NT2/D1 (cell line): ENCODE measurements around the gene PIANP.
"Not testable (repeated sequence)": the region's sequence is repeated elsewhere in the genome, so short reads cannot be mapped to it uniquely, and the experiment has no call there.

Experiments used
- DNase-seq: peaks from one replicate; pipeline ENCODE4 v3.0.0-alpha.2; 2011; ENCODE audit warnings: low read depth, low spot score
- H3K27me3 ChIP-seq: 2 replicates; pipeline ENCODE4 v1.6.0; 2011; ENCODE audit warnings: mild to moderate bottlenecking; ENCODE audit not compliant: insufficient read length, insufficient read depth
- H3K36me3 ChIP-seq: 2 replicates; pipeline ENCODE4 v1.6.1; 2011; ENCODE audit warnings: mild to moderate bottlenecking, low read length, mixed read lengths; ENCODE audit not compliant: insufficient read depth, insufficient read length
- H3K4me1 ChIP-seq: 2 replicates; pipeline ENCODE4 v1.5.1; 2011; ENCODE audit not compliant: insufficient read depth, insufficient read length
- H3K4me3 ChIP-seq: 2 replicates; pipeline ENCODE4 v1.5.1; 2011; ENCODE audit warnings: low read depth; ENCODE audit not compliant: insufficient read length
- H3K9ac ChIP-seq: 2 replicates; pipeline ENCODE4 v1.6.0; 2011; ENCODE audit warnings: low read depth; ENCODE audit not compliant: insufficient read length
- H3K9me3 ChIP-seq: 2 replicates; pipeline ENCODE4 v1.5.1; 2011; ENCODE audit warnings: mild to moderate bottlenecking, low read length; ENCODE audit not compliant: insufficient read depth
- SUZ12 ChIP-seq: IDR thresholded peaks from 2 replicates; pipeline ENCODE4 v1.6.1; 2011; ENCODE audit not compliant: insufficient read length, insufficient read depth; ENCODE audit errors: extremely low read depth
- YY1 ChIP-seq: IDR thresholded peaks from 2 replicates; pipeline ENCODE4 v1.6.1; 2011; ENCODE audit not compliant: insufficient read length, insufficient read depth
- ZNF274 ChIP-seq: IDR thresholded peaks from 2 replicates; pipeline ENCODE4 v1.6.1; 2011; ENCODE audit warnings: mild to moderate bottlenecking, low read depth, low read length

Gene PIANP

DNA sequence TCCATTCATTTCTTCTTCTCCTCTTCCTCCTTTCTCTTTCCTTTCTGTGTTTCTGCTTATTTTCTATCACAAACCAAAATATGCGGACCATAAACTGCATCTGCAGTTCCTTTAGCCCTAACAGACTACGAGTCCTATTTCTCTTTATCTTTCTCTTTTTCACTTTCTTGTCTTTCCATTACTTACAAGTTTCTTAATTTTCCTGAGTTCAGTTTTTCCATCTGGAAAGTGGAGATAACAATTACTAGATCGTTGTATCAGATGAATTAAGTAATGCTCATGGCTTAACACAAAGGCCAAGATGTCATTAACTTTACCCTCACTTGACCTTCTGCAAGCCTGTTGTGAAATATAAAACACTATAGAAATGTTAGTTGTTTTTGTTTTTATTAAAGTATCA lies 22.2 kb upstream of the PIANP start:
- no peaks in the 10 kb centered on the region for H3K27me3 ChIP-seq
- H3K4me1 ChIP-seq: peaks cover 2% of the 10 kb centered on the region
- H3K36me3 ChIP-seq: peaks cover 20% of the 10 kb centered on the region
- no peaks in the 10 kb centered on the region for H3K9me3 ChIP-seq
- DNase-seq: no peak
- no peak for TF ChIP-seq SUZ12
- H3K4me3 ChIP-seq: peak overlapping the region; percentile 73
- peak overlapping the region; percentile 90 for H3K9ac ChIP-seq

DNA sequence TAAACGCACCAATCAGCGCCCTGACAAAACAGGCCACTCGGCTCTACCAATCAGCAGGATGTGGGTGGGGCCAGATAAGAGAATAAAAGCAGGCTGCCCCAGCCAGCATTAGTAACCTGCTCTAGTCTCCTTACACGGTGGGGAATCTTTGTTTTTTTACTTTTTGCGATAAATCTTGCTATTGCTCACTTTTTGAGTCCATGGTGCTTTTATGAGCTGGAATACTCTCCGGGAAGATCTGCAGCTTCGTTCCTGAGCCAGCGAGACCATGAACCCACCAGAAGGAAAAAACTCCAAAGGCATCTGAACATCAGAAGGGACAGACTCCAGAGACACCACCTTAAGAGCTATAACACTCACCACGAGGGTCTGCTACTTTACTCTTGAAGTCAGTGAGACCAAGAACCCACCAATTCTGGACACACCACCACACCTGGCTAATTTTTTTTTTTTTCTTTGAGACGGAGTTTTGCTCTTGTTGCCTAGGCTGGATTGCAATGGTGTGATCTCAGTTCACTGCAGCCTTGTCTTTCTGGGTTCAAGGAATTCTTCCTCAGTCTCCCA lies 16.3 kb upstream of the PIANP start:
- H3K27me3 ChIP-seq: no peaks in the 10 kb centered on the region
- no peaks in the 10 kb centered on the region for H3K4me1 ChIP-seq
- no peak overlapping the region for H3K4me3 ChIP-seq
- H3K9me3 ChIP-seq: peaks cover 7% of the 10 kb centered on the region; the same call in 1 of the 2 replicates
- DNase-seq: no peak
- no peak overlapping the region for H3K9ac ChIP-seq
- no peaks in the 10 kb centered on the region for H3K36me3 ChIP-seq
- TF ChIP-seq SUZ12 (no peak), YY1 (no peak), ZNF274 (no peak)

DNA sequence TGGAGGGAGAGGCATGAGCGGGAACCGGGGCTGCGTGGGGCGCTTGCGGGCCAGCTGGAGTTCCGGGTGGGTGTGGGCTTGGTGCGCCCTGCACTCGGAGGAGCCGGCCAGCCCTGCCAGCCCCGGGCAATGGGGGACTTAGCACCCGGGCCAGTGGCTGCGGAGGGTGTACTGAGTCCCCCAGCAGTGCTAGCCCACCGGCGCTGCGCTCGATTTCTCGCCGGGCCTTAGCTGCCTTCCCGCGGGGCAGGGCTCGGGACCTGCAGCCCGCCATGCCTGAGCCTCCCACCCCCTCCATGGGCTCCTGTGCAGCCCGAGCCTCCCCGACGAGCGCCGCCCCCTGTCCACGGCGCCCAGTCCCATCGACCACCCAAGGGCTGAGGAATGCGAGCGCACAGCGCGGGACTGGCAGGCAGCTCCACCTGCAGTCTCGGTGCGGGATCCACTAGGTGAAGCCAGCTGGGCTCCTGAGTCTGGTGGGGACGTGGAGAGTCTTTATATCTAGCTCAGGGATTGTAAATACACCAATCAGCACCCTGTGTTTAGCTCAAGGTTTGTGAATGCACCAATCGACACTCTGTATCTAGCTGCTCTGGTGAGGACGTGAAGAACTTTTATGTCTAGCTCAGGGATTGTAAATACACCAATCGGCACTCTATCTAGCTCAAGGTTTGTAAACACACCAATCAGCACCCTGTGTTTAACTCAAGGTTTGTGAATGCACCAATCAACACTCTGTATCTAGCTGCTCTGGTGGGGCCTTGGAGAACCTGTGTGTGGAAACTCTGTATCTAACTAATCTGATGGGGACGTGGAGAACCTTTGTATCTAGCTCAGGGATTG lies 15.6 kb upstream of the PIANP start:
- H3K27me3 ChIP-seq, H3K36me3 ChIP-seq, H3K9me3 ChIP-seq, DNase-seq, H3K4me3 ChIP-seq, H3K9ac ChIP-seq, H3K4me1 ChIP-seq: not testable (repeated sequence)

DNA sequence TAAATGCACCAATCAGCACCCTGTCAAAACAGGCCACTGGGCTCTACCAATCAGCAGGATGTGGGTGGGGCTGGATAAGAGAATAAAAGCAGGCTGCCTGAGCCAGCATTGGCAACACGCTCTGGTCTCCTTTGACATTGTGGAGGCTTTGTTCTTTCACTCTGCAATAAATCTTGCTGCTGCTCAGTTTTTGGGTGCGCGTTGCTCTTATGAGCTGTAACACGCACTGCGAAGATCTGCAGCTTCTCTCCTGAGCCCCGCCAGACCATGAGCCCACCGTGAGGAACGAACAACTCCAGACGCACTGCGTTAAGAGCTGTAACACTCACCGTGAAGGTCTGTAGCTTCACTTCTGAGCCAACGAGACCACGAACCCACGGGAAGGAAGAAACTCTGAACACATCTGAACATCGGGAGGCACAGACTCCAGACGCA lies 8.4 kb upstream of the PIANP start:
- H3K36me3 ChIP-seq: no peaks in the 10 kb centered on the region
- no peak for DNase-seq
- no peak overlapping the region for H3K9ac ChIP-seq
- H3K9me3 ChIP-seq: peaks cover 17% of the 10 kb centered on the region; the same call in 1 of the 2 replicates
- no peaks in the 10 kb centered on the region for H3K4me1 ChIP-seq
- no peak for TF ChIP-seq SUZ12
- TF ChIP-seq ZNF274: no peak
- TF ChIP-seq YY1: no peak
- no peaks in the 10 kb centered on the region for H3K27me3 ChIP-seq
- no peak overlapping the region for H3K4me3 ChIP-seq

DNA sequence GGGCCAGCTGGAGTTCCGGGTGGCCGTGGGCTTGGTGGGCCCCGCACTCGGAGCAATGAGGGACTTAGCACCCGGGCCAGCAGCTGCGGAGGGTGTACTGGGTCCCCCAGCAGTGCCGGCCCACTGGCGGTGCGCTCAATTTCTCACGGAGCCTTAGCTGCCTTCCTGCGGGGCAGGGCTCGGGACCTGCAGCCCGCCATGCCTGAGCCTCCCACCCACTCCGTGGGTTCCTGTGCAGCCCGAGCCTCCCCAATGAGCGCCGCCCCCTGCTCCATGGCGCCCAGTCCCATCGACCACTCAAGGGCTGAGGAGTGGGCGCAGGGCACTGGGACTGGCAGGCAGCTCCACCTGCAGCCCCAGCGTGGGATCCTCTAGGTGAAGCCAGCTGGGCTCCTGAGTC lies 7.7 kb upstream of the PIANP start:
- H3K36me3 ChIP-seq, H3K9ac ChIP-seq, H3K27me3 ChIP-seq, H3K4me1 ChIP-seq, DNase-seq, H3K4me3 ChIP-seq: not testable (repeated sequence)
- H3K9me3 ChIP-seq: peaks cover 17% of the 10 kb centered on the region; the same call in 1 of the 2 replicates

DNA sequence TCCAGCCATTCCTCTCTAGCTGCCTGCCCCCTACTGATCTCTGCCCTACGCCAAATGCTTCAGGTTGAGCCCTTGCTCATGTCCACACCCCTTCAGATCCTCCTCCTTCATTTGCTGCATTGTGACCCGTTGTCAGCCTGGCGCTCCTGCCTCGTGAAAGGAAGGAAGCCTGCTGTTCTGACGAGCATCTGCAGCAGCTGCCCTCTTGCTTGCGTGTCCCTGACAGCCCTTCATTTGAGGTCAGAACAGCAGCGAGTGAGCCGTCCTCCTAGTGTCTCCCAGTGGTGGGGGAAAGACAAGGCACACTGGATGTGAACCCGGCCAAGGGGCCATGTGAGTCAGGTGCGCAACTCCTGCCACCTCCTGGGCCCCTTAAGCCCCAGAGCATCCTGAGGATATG lies 3.0 kb upstream of the PIANP start:
- Histone ChIP-seq H3K36me3 (no peaks in the 10 kb centered on the region), H3K4me3 (peak overlapping the region; percentile 1), H3K27me3 (peaks cover 30% of the 10 kb centered on the region), H3K9me3 (peaks cover 4% of the 10 kb centered on the region; the same call in 1 of the 2 replicates), H3K9ac (peak overlapping the region; percentile 14), H3K4me1 (peaks cover 16% of the 10 kb centered on the region)
- DNase-seq: no peak
- TF ChIP-seq SUZ12: no peak
- no peak for TF ChIP-seq ZNF274
- TF ChIP-seq YY1: no peak

DNA sequence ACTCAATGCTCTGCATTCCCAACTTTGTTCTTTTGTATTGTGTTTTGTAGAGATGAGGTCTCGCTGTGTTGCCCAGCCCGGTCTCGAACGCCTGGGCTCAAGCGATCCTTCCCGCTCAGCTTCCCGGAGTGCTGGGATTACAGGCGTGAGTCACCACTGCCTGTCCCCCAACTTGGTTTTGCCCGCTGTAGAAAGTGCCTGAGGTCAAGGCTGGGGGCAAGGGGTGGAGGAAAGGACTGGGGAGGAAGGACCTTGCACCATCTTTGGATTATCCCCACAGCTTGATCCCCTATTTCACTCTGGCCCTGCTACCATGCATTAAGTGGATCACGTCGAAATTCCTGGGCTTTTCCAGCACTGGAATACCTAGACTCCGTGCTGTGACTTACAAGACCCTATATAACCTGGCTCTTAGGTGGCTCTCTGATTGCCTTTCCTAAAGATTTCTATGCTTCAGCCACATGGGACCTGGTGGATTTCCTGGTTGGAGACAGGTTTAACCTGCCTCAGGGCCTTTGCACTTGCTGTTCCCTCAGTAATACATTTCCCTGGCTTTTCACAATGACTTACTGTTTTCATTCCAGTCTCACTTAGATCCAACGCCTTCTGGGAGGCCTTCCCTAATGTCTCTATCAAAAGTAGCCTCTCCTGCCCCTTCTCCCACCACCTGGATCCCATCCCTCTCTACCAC lies 608 bp upstream of the PIANP start:
- peaks cover 7% of the 10 kb centered on the region for H3K36me3 ChIP-seq
- H3K27me3 ChIP-seq: peaks cover 30% of the 10 kb centered on the region
- TF ChIP-seq SUZ12 (no peak), YY1 (no peak), ZNF274 (no peak)
- H3K4me1 ChIP-seq: peaks cover 26% of the 10 kb centered on the region
- peak overlapping the region; percentile 89 for H3K4me3 ChIP-seq
- no peaks in the 10 kb centered on the region for H3K9me3 ChIP-seq
- peak; percentile 44 for DNase-seq
- peak overlapping the region; percentile 89 for H3K9ac ChIP-seq
